Endometrial microvascular endothelial cells (primary cell): ENCODE measurements around the gene PMF1. TPM values are rescaled to one million over a fixed set of nuclear protein-coding genes. Genes with fewer than 3 reads are reported as not detected.

Experiments
- in situ Hi-C: cut with HindIII; loops from 2 replicates; pipeline ENCODE4 v1.10.0; 2017; ENCODE audit warnings: low sequenced_read_pairs, low pct_unique_long_range_greater_than_20kb; ENCODE audit errors: inconsistent ontology term
- total RNA-seq: library from RNA; depleted of rRNA; stranded (reverse); fragments of >200 nt; gene quantifications from one replicate; pipeline ENCODE4 v1.2.3, GENCODE V29; 2015; ENCODE audit errors: inconsistent ontology term

PMF1 gene
- total RNA-seq, 1 donor from 2014 or later: 98.5 TPM

GRCh38 chr1:156284112-156284511 lies 71.3 kb downstream of the PMF1 start, which contains the start of gene TMEM79:
TSS of gene TMEM79 (plus strand) at chr1:156284325. CDS start at chr1:156285227, 902 bp downstream.
- in situ Hi-C loops: no loop called here

DNA sequence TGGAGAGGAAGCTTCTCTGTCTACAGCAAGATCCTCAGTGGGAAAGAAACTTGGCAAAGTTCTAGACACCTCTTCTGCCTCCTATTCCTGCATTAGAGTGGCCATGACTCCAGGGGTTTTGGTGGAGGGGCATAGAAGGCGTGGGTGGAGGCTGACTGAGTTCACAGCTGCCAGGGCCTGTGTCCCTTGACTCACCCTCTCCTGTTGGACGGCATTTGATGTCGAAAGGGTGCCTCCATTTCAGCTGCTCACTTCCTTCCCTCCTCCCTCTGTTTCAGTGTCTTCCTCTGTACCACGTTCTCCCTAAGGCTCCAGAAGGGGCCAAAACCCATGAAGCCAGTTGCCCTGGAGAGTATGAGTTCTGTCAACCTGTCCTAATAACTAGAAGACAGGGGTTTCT lies 72.0 kb downstream of the PMF1 start:
- in situ Hi-C loops: no loop called here

DNA sequence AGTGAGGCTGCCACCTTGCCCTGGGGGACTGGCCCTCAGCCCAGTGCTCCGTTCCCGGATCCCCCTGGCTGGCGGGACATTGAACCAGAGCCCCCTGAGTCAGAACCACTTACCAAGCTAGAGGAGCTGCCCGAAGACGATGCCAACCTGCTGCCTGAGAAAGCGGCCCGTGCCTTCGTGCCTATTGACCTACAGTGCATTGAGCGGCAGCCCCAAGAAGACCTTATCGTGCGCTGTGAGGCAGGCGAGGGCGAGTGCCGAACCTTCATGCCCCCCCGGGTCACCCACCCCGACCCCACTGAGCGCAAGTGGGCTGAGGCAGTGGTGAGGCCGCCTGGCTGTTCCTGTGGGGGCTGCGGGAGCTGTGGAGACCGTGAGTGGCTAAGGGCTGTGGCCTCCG lies 72.6 kb downstream of the PMF1 start:
- in situ Hi-C loops: no loop called here

DNA sequence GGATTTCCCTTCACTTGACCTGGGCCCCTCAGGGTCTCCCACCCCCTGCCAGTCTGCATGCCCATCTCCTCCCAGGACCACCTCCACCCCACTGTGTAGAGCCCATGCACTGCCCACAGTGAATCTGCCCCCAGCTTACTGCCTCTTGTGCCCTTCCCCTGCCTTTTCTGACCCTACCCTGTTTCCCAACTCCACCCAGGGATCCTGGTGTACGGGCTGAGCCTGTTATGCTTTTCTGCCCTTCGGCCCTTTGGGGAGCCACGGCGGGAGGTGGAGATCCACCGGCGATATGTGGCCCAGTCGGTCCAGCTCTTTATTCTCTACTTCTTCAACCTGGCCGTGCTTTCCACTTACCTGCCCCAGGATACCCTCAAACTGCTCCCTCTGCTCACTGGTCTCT lies 73.3 kb downstream of the PMF1 start:
- in situ Hi-C loops: no loop called here

Other genes starting within 250 kb of the PMF1 start
- 76.7 TPM for gene ARHGEF2, start 234.5 kb upstream of the PMF1 start, total RNA-seq
- gene SSR2, start 192.1 kb upstream of the PMF1 start, total RNA-seq: 728 TPM
- 33.7 TPM for gene UBQLN4, start 159.2 kb upstream of the PMF1 start, total RNA-seq
- gene LAMTOR2, start 158.2 kb upstream of the PMF1 start, total RNA-seq: 67.5 TPM
- not detected for gene RAB25, start 151.8 kb upstream of the PMF1 start, total RNA-seq
- gene MEX3A, start 130.5 kb upstream of the PMF1 start, total RNA-seq: 3.3 TPM
- 860 TPM for gene LMNA, start 98.3 kb upstream of the PMF1 start, total RNA-seq
- gene SEMA4A, start 59.4 kb upstream of the PMF1 start, total RNA-seq: 0.09 TPM
- 22.6 TPM for gene SLC25A44, start 18.9 kb upstream of the PMF1 start, total RNA-seq
- gene BGLAP, start 29.2 kb downstream of the PMF1 start, total RNA-seq: not detected
- gene PAQR6, start 35.0 kb downstream of the PMF1 start, total RNA-seq: 0.37 TPM
- 69.0 TPM for gene SMG5, start 69.8 kb downstream of the PMF1 start, total RNA-seq
- 0.93 TPM for gene TMEM79, start 71.3 kb downstream of the PMF1 start, total RNA-seq
- gene GLMP, start 82.7 kb downstream of the PMF1 start, total RNA-seq: 87.4 TPM
- gene VHLL, start 86.3 kb downstream of the PMF1 start, total RNA-seq: not detected
- gene CCT3, start 125.3 kb downstream of the PMF1 start, total RNA-seq: 570 TPM
- gene TSACC, start 125.5 kb downstream of the PMF1 start, total RNA-seq: not detected
- gene RHBG, start 156.2 kb downstream of the PMF1 start, total RNA-seq: not detected